ENCODE data around the gene KLHL30. TPM values are rescaled to one million over a fixed set of nuclear protein-coding genes. Genes with fewer than 3 reads are reported as not detected.

The KLHL30 gene
- total RNA-seq, 4 donors from 2014 or later, result 0.09 to 0.38 (median 0.18) TPM; not detected in 1

DNA sequence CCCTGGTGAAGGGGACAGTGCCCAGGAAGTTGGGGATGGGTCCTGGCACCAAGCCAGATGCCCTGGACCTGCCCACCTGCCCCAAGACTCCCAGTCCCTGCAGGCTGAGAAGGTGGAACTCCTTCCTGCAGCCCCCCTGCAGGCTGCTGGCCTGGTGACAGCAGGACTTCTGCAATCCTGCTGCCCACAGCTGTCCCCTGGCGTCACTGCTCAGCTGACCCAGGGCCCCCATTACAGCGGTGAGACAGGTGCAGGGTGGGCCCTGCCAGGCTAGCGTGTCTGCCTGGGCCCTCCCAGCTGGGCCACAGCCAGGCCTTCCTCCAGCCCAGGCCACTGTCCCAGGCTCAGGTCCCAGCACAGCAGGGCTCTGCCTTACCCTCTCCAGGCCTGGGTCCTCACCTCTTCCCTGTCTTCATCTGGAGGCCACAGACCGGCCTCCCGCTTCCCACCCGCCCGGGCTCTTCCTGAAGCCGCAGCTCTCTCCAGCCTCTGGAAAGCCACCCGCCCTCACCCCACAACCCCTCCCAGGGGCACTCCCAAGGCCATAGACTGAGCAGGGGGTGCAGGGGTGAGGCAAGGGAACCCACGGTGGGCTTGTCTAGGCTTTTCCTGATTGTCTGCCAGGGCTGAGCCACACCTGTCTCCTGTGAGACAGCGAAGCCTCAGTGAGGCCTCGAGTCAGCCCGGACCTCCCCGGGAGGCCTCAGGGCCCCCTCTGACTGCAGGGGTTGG is 11.5 kb downstream of the KLHL30 start:
- H3K9me3 ChIP-seq, result no peaks in the 10 kb centered on the region
- no peaks in the 10 kb centered on the region for H3K27me3 ChIP-seq
- H3K4me1 ChIP-seq, result peaks cover 0 to 12% (median 0%) of the 10 kb centered on the region in 3 donors
- intact Hi-C loops (cut with DNase I), result no loop called here
- no peak overlapping the region for H3K4me3 ChIP-seq
- no peak for DNase-seq
- no CpG with 5 or more reads among the region's 14 CpGs for WGBS, 2 donors
- H3K36me3 ChIP-seq, result no peaks in the 10 kb centered on the region
- TF ChIP-seq, protein P1, sequence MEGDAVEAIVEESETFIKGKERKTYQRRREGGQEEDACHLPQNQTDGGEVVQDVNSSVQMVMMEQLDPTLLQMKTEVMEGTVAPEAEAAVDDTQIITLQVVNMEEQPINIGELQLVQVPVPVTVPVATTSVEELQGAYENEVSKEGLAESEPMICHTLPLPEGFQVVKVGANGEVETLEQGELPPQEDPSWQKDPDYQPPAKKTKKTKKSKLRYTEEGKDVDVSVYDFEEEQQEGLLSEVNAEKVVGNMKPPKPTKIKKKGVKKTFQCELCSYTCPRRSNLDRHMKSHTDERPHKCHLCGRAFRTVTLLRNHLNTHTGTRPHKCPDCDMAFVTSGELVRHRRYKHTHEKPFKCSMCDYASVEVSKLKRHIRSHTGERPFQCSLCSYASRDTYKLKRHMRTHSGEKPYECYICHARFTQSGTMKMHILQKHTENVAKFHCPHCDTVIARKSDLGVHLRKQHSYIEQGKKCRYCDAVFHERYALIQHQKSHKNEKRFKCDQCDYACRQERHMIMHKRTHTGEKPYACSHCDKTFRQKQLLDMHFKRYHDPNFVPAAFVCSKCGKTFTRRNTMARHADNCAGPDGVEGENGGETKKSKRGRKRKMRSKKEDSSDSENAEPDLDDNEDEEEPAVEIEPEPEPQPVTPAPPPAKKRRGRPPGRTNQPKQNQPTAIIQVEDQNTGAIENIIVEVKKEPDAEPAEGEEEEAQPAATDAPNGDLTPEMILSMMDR (IDR thresholded peaks at IDR 0.05), result no peak
- TF ChIP-seq POLR2A (IDR thresholded peaks at IDR 0.05), result no peak
- H3K27ac ChIP-seq, result no peak overlapping the region

DNA sequence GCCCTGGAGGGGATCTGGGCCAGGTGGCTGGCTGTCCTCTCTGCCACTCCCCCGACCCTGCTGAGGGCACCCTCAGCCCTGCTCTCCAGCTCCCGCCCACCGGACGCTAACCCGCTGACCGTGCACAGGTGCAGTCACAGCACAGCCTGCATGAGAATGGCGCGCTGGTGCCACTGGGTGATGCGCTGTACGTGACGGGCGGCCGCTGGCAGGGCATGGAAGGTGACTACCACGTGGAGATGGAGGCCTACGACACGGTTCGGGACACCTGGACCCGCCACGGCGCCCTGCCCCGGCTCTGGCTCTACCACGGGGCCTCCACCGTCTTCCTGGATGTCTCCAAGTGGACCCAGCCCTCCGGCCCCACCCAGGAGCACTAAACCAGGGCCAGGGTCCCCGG is 12.2 kb downstream of the KLHL30 start:
- 85 to 100% methylated on average over 1 to 4 of the region's 25 CpGs for WGBS, 2 donors
- intact Hi-C loops (cut with DNase I), result no loop called here
- peaks cover 0 to 14% (median 1%) of the 10 kb centered on the region in 3 donors for H3K4me1 ChIP-seq
- TF ChIP-seq, protein P1 (IDR thresholded peaks at IDR 0.05), result no peak
- TF ChIP-seq POLR2A (IDR thresholded peaks at IDR 0.05), result no peak
- no peak for DNase-seq
- no peaks in the 10 kb centered on the region for H3K27me3 ChIP-seq
- H3K27ac ChIP-seq, result no peak overlapping the region
- no peaks in the 10 kb centered on the region for H3K36me3 ChIP-seq
- H3K9me3 ChIP-seq, result no peaks in the 10 kb centered on the region
- H3K4me3 ChIP-seq, result no peak overlapping the region

GRCh38 chr2:238151205-238151604 is 12.7 kb downstream of the KLHL30 start:
- Histone ChIP-seq H3K9me3 (no peaks in the 10 kb centered on the region), H3K4me1 (peaks cover 0 to 18% (median 3%) of the 10 kb centered on the region in 3 donors), H3K27ac (no peak overlapping the region), H3K27me3 (no peaks in the 10 kb centered on the region), H3K4me3 (no peak overlapping the region), H3K36me3 (no peaks in the 10 kb centered on the region)
- intact Hi-C loops (cut with DNase I), result no loop called here
- 100% methylated on average over 1 of the region's 13 CpGs for WGBS, 2 donors
- TF ChIP-seq POLR2A (IDR thresholded peaks at IDR 0.05), result no peak
- TF ChIP-seq, protein P1 (IDR thresholded peaks at IDR 0.05), result no peak
- no peak for DNase-seq

DNA sequence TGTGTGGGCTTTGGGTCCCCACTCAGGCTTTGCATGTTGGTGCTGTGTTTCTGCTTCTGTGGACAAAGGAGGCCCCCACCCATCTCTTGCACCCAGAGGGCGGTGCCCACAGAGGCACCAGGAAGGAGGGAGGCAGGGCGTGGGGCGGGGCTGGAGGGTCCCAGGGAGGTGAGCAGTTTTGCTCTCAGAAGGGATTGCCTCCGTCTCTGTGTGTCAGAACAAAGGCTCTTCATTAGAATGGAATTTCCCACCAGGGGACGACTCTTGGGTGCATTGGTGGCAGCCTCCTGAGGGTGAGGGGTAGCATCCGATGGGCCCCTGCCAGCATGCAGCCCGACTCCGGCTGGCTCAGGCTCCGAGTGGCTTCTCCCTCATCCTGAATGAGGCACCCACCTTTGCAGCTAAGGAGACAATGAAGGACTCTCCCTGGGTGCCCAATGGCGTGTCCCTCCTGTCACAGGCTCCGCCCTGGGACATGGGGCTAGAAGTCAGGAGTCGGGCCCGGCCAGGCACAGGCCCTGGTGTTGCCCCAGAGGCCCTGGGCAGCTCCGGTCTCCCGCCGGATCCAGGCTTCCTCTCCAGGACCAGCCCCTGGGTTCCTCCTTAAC is 13.3 kb downstream of the KLHL30 start:
- H3K9me3 ChIP-seq, result no peaks in the 10 kb centered on the region
- H3K4me3 ChIP-seq, result no peak overlapping the region
- TF ChIP-seq, protein P1 (IDR thresholded peaks at IDR 0.05), result no peak
- TF ChIP-seq POLR2A (IDR thresholded peaks at IDR 0.05), result no peak
- intact Hi-C loops (cut with DNase I), result no loop called here
- no peak overlapping the region for H3K27ac ChIP-seq
- no peaks in the 10 kb centered on the region for H3K27me3 ChIP-seq
- peaks cover 0 to 18% (median 3%) of the 10 kb centered on the region in 3 donors for H3K4me1 ChIP-seq
- H3K36me3 ChIP-seq, result no peaks in the 10 kb centered on the region
- WGBS, 2 donors, result 75 to 80% methylated on average over 1 to 6 of the region's 16 CpGs
- no peak for DNase-seq

Data from esophagus squamous epithelium (tissue), 5 donors.